ENCODE measurements around the gene VIM. TPM values are rescaled to one million over a fixed set of nuclear protein-coding genes. Genes with fewer than 3 reads are reported as not detected.

VIM gene
- total and polyA plus RNA-seq, 2 of the 4 experiments (the other 2 are of a cell fraction), result 4,502 to 6,735 TPM

DNA sequence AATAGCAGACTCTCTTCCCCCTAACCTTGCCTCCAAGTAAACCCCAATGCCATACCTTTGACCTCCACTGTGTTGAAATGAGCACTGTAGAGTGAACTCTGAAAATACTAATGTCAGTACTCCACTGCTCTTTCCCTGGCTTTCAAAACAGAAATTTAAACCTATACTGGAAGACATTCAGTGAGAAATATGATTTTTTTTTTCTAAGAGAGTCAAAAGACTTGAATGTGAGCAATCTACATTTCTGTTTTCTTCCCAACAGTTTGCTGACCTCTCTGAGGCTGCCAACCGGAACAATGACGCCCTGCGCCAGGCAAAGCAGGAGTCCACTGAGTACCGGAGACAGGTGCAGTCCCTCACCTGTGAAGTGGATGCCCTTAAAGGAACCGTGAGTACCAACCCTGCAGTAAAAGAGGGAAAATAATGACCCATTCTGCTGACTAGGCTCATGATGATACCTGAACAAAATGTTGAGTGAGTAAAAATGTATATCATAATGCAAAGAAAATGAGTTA lies 6.4 kb downstream of the VIM start:
- no peak overlapping the region for H4K91ac ChIP-seq (ENCODE audit: insufficient read depth, low read depth, low read length)
- H2BK20ac ChIP-seq (ENCODE audit: low read depth, low read length), result no peak overlapping the region
- ChIA-PET CTCF (no interaction called here), POLR2A (ENCODE audit: unreplicated experiment) (interaction anchor here (1.0 kb wide), 1 partner anchor 19 kb away, joined by 3 read pairs; no protein-coding TSS in a partner anchor)
- H3K27me3 ChIP-seq (ENCODE audit: control insufficient read depth, insufficient read depth, low read length), result no peaks in the 10 kb centered on the region
- no peak overlapping the region for H2AK9ac ChIP-seq (replicated peaks; ENCODE audit: low read depth, low read length, poor library complexity)
- intact Hi-C loops (cut with micrococcal nuclease) (no loop called here), in situ Hi-C loops (cut with MboI; ENCODE audit: low sequenced_read_pairs) (no loop called here), dilution Hi-C loops (cut with HindIII; ENCODE audit: low sequenced_read_pairs, unreplicated experiment) (no loop called here)
- H2BK15ac ChIP-seq (ENCODE audit: low read depth, low read length), result no peak overlapping the region
- no peak overlapping the region for H3K14ac ChIP-seq (replicated peaks; ENCODE audit: low read depth, low read length)
- 60% methylated on average over 1 of the region's 5 CpGs; no CpG with 5 or more reads in 1 of the 2 experiments for WGBS, 2 experiments (ENCODE audit: extremely low coverage in 2 of 2, insufficient read length in 1 of 2)
- H3K9me3 ChIP-seq (ENCODE audit: control insufficient read depth, insufficient read depth, low read length), result no peaks in the 10 kb centered on the region
- no peak overlapping the region for H4K8ac ChIP-seq (ENCODE audit: low read depth in 2 of 2, low read length in 2 of 2)
- no peak overlapping the region for H3K56ac ChIP-seq (ENCODE audit: extremely low read depth, insufficient read depth, low read length)
- H3K9ac ChIP-seq (ENCODE audit: low read depth, low read length), result peak overlapping the region; percentile 26; the same call in 1 of the 2 replicates
- H3K9me1 ChIP-seq (ENCODE audit: insufficient read depth, low read length), result no peaks in the 10 kb centered on the region
- H4K20me1 ChIP-seq (ENCODE audit: insufficient read depth, low read length), result peaks cover 93% of the 10 kb centered on the region
- H3K4me3 ChIP-seq (ENCODE audit: insufficient read depth, low read depth, low read length), result no peak overlapping the region
- no peak overlapping the region for H3K27ac ChIP-seq (ENCODE audit: insufficient read depth, low read length)
- H2BK5ac ChIP-seq (ENCODE audit: low read depth, low read length, poor library complexity, severe bottlenecking), result no peak overlapping the region
- H2BK120ac ChIP-seq (ENCODE audit: low read depth, low read length), result no peak overlapping the region
- no peak overlapping the region for H3K23ac ChIP-seq (ENCODE audit: low read depth, low read length)
- H3K18ac ChIP-seq (ENCODE audit: low read depth, low read length), result no peak overlapping the region
- H3K4ac ChIP-seq (ENCODE audit: low read depth, low read length), result no peak overlapping the region
- peaks cover 11% of the 10 kb centered on the region for H3K4me1 ChIP-seq (ENCODE audit: control insufficient read depth, insufficient read depth, low read length)
- peak overlapping the region; percentile 60 for H3K4me2 ChIP-seq (ENCODE audit: low read depth, low read length)
- H3K79me1 ChIP-seq (ENCODE audit: low read depth in 1 of 2, low read length in 2 of 2), result peaks cover 15 to 30% of the 10 kb centered on the region in 2 experiments
- H4K5ac ChIP-seq (ENCODE audit: low read depth, low read length), result no peak overlapping the region
- no peak overlapping the region for H2AK5ac ChIP-seq (ENCODE audit: low read depth, low read length)
- H2AFZ ChIP-seq (replicated peaks; ENCODE audit: low read length, poor library complexity), result no peak overlapping the region
- TF ChIP-seq MAFK (IDR thresholded peaks at IDR 0.05; ENCODE audit: low read depth, low read length), result peak; percentile 34; the same call in 1 of the 2 replicates
- TF ChIP-seq POLR2A (IDR thresholded peaks at IDR 0.05; ENCODE audit: low read depth, low read length), result no peak; the same call in 1 of the 2 replicates
- peaks cover 55% of the 10 kb centered on the region for H3K36me3 ChIP-seq (ENCODE audit: control insufficient read depth, insufficient read depth, low read length)
- no TSS peak for BruUV-seq (replicated peaks)
- ATAC-seq (ENCODE audit: low read depth) (no peak), DNase-seq (no peak)

Measured in IMR-90 (cell line).